HUDEP-2 (cell line): ENCODE data around the gene LCP2.
A peak's percentile ranks its signal among the peaks of the same experiment; 100 is the strongest.

ENCODE experiments used
- DNase-seq, 76 experiments: peaks; one replicate each; lab custom pipeline; 2025; ENCODE audit not compliant: unreplicated experiment in 76 of 76; lab: John Stamatoyannopoulos, UW

Gene LCP2

GRCh38 chr5:170297589-170298462, at the start of gene LCP2:
LCP2 (minus strand) TSS chr5:170297777; CDS start chr5:170297611, 166 bp downstream.
- DNase-seq = peak in 1 of 76 experiments; percentile 13

DNA sequence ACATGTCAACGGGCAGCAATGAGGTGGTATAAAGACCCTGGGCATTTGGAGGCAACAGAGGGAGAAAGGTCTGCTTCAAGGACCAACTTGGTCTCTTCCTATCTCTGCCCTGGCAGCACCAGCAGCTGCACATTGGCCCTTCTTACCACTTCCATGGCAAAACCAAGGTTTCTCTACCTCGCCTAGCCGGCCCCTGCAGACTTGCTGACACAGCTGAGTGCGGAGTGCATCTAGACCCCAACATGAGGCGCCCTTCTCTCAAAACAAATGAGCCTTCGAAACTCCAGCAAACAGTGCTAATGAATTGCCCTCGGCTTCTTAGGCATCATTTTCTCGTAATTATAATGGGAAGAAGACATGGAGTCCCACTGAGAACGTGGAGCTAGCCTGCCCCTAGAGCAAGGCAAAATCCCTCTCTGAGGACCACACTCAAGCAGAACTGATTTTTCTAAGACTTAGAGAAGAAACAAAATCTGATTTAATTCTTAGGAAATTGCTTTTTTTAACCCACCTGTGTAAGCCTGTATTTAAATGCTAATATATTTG, 49.5 kb upstream of the LCP2 start:
- DNase-seq = no peak

DNA sequence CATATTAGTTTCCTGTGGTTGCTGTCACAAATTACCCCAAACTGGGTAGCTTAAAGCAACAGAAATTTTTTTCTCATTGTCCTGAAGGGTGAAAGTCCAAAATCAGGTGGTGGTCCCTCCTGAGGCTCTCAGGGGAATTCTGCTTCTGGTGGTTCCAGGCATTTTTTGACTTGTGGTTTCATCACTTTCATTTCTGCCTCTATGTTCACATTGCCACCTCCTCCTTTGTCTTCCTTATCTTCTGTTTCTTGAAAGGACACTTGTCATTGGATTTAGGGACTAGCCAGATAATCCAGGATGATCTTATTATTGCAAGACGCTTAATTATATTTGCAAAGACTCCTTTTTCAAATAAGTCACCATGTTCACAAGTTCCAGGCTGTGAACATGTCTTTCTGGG, 48.4 kb upstream of the LCP2 start:
- DNase-seq = no peak

DNA sequence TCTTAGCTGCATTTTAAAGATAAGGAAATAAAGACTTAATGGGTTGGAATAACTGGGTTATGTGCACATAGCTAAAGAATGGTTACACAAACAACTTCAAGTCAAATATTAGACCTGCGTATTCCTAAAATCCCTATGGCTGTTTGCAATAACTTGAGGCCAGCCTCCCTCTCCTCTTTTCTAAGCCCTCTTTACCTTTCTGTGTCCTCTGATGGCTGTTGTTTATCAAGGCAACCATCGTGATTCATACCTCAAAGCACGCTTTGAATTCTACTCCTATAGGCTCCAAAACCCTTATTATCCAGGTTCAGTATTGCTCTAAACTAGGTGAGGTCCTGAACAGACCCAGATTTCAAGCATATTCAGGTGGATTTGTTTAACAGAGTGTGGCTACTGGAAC, 45.6 kb upstream of the LCP2 start:
- no peak for DNase-seq

GRCh38 chr5:170342153-170342725, 44.7 kb upstream of the LCP2 start:
- no peak for DNase-seq

GRCh38 chr5:170341545-170341944, 44.0 kb upstream of the LCP2 start:
- DNase-seq = no peak

GRCh38 chr5:170339780-170340167, 42.2 kb upstream of the LCP2 start:
- no peak for DNase-seq

DNA sequence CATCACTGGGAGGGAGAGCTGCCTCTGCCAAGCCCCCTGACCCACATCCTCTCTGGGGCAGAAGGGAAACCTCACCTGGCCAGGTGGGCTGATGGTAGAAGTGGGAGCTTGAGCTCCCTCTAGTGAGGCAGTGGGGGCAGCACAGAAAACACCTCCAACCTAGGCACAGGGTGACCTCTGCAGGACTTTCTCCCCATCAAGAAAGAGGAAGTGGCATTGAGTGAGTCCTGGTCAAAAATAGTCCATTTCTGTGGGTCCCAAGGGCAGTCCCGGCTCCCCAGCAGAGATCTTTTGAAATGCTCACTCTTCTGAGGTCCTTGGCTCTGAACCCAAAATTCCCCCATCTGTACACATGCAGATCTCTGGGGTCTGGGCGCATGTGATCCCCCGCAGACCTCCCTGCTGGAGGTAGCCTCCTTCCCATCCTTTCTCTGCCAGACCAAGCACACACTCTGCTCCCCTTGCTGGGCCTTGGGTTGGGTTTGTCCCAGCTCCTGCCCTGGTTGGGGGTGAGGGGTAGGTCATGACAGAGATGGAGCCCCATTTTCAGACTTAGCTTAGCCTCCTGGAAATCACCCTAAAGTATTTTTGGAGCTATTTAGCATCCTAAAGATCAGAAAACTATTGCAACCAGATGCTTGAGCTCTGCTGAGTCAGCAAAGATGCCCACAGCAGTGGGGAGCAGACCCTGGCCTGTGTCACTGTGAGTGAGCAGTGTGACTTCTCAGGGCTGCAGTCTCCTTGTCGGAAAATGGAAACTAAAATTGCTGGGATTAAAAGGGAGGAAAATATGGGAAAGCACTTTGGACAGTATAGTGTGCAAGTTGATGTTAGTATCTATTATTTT, 41.6 kb upstream of the LCP2 start:
- peak in 63 of 76 experiments; percentile 3 to 69 (median 38) for DNase-seq

DNA sequence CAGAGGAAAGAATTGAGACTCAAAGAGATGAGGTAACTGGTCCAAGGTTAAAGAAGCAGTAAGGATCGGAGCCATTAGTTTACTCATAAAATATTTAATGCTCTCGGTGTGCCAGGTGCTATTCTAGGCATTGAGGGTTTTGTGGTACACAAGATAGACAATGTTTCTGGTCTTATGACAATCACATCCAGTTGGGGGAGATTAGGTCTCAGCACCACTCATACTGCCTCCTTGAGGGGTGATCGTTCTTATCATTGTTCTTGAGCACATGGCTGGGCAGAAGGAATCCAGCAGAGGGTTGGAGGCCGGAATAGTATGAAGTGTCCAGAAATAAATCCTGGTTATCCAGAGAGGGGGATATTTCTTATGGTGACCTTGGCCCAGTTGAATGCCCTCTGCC, 40.7 kb upstream of the LCP2 start:
- DNase-seq = peak in 14 of 76 experiments; percentile 6 to 42 (median 23)

DNA sequence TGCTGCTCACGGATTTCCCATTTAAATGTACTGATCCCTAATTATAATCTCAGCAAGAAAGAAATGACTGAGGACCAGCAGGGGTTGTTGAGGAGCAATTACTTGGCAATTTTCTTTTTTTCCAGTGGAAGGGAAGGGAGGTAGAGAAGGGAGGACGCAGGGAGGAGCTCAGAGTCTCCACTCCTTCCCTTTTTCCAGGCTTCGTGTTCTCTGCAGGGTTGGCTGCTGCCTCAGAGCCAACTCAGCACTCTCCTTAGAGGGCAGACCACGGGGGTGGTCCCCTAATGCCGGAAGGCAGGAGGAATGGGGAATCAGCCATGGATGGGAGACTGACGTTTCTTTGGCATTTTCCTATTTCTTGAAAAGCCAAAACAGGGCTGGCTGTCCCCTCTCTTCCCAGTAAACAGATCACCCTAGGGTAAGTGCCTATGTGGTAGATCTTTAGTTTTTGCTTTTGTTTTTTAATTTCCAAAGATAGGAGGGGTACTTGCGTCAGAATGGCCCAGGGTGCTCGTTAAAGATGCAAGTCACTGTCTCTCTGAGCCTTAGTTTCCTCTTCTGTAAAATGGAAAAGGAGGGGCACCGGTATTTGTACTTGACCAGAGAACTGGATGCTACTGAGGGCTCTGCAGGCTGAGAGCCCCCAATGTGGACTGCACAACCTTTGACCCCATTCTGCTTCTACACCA, 39.6 kb upstream of the LCP2 start:
- DNase-seq = no peak

DNA sequence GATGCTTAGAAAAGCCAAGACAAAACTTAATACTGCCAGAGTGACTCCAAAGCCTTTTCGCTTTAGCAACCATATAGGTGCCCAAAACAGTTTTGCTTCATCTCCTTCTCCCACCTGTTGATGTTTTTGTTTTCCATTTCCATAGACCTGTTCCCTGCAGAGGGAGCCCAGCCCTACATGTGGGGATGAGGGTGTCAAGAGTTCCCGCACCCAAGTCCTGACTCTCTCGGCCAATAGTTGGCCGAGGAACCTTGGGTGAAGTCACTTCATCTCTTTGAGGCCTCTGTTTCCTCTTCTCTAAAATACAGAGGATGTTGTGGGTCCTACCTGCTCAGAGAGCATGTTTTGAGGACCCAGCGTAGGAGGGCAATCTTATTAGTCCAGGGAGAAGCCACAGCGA, 38.5 kb upstream of the LCP2 start:
- DNase-seq = no peak

DNA sequence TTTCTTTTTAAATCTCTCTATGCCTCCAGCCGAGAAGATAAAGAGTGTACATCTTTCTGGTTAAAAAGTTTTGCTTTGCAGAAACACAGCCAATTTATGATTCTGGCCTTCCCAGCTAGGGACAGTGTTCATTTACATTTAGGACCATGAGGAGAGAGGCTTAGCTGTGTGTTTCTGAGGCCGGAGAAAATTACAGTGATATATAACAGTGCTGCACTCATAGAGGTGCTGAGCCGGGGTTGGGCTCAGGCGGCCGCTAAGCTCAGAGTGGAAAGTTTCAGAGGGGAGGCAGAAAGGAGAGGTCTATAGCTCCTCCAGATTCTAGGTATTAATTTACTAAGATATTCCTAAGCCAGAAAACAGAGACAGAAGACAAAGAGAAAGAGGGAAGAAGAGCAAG, 37.0 kb upstream of the LCP2 start:
- no peak for DNase-seq

DNA sequence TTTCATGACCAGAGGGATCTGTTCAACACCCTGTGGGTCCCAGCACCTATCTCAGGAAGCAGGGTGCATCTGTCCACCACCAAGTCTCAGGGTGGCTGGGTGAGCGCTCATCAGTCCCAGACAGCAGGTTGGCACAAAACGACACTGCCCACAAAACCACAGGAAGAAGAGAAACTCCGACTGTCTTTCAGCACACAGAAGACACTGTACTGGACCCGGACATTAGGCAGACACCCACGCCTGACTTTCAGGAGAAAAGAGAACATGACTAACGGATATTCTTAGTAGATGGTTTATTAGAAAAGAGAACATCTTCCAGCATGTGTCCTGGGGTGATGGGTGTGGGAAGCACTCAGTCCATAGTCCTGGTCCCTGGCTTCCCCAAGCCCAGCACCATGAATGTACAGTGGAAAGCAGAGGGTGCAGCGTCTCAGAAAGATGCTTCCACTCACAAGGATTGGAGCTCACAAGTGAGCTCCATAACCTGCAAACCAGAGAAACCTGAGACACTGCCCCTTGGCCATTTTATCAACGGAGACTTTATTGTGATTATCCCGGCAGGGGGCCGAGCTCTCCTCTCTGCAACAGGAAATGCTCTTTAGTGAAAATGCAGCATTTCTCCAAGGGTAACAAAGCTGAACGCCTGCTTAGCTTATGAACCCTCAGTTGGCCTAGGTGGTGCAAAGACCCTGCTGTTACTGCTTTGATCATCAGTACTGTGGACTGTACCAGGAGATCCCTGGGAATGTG, 35.8 kb upstream of the LCP2 start:
- DNase-seq = peak in 68 of 76 experiments; percentile 2 to 80 (median 48)

- peak in 1 of 76 experiments; percentile 23 for DNase-seq
These were observed 34.5 kb upstream of the LCP2 start for GRCh38 chr5:170332058-170332457.

GRCh38 chr5:170330568-170331054, 33.0 kb upstream of the LCP2 start:
- peak in 4 of 76 experiments; percentile 26 to 48 (median 38) for DNase-seq

- DNase-seq = no peak
These were observed 31.9 kb upstream of the LCP2 start for GRCh38 chr5:170329524-170329923.

GRCh38 chr5:170327829-170328228, 30.3 kb upstream of the LCP2 start:
- no peak for DNase-seq

GRCh38 chr5:170327168-170327567, 29.6 kb upstream of the LCP2 start:
- no peak for DNase-seq

GRCh38 chr5:170319301-170319700, 21.7 kb upstream of the LCP2 start:
- no peak for DNase-seq
